Prostate gland (tissue), 2 donors: ENCODE measurements around the gene PXN. TPM values are rescaled to one million over a fixed set of nuclear protein-coding genes. Genes with fewer than 3 reads are reported as not detected.
A peak's percentile ranks its signal among the peaks of the same experiment; 100 is the strongest.

Source experiments
- DNase-seq: peaks from one replicate; pipeline ENCODE4 v3.0.0-alpha.2; 2019; ENCODE audit warnings: low spot score
- H3K27ac ChIP-seq, 2 donors: fragments of 200-600 bp; sonication (generic); 2 replicates each; pipeline ENCODE4 v1.5.1; 2017 to 2019
- H3K27me3 ChIP-seq: fragments of 200-600 bp; sonication (generic); replicated peaks from 2 replicates; pipeline ENCODE4 v1.5.1; 2019; ENCODE audit not compliant: insufficient read depth
- H3K36me3 ChIP-seq, 2 donors: fragments of 200-600 bp; sonication (generic); 1 replicate in 1 of 2; 2 replicates in 1 of 2; pipeline versions ENCODE4 v1.5.1 to v1.8.1; 2017 to 2019
- H3K4me1 ChIP-seq: fragments of 200-600 bp; sonication (generic); replicated peaks from 2 replicates; pipeline ENCODE4 v1.5.1; 2019
- H3K4me3 ChIP-seq, 2 donors: fragments of 200-600 bp; sonication (generic); 2 replicates each; pipeline ENCODE4 v1.5.1; 2017 to 2019
- H3K9me3 ChIP-seq: fragments of 200-600 bp; sonication (generic); 2 replicates; pipeline ENCODE4 v1.5.1; 2017
- POLR2A ChIP-seq: fragments of 450-650 bp; IDR thresholded peaks from one replicate; pipeline ENCODE4 v1.6.1; 2016; ENCODE audit warnings: antibody characterized with exemption, mild to moderate bottlenecking
- POLR2AphosphoS5 ChIP-seq: sonication (generic); formaldehyde crosslinking; IDR thresholded peaks from one replicate; pipeline ENCODE4 v1.6.1; 2017; ENCODE audit warnings: antibody characterized with exemption
- WGBS: methylation state at CpG from one replicate; pipeline ENCODE4 v1.1.5; 2018; 5-methylcytosine and 5-hydroxymethylcytosine counted together
- intact Hi-C: fragments of 100-400 bp; cut with DNase I; formaldehyde crosslinking; loops from one replicate; pipeline ENCODE4 v1.14.2; 2022
- total RNA-seq, 2 donors: library from RNA; depleted of rRNA; stranded (reverse); fragments of >200 nt; gene quantifications; one replicate each; pipeline ENCODE4 v1.1.0, GENCODE V29; 2016
- TF ChIP-seq, protein P1 (sequence below), 4 experiments: fragments of 200-600 bp in 2 of 4; fragments of 450-650 bp in 2 of 4; sonication (generic) in 2 of 4; IDR thresholded peaks; 1 replicate in 3 of 4; 2 replicates in 1 of 4; pipeline ENCODE4 v1.5.1; 2016 to 2019; ENCODE audit warnings: antibody characterized with exemption in 4 of 4, mild to moderate bottlenecking in 2 of 4, moderate library complexity in 2 of 4

Gene PXN
- total RNA-seq, 2 donors from 2014 or later: 58.3 to 113 TPM

DNA sequence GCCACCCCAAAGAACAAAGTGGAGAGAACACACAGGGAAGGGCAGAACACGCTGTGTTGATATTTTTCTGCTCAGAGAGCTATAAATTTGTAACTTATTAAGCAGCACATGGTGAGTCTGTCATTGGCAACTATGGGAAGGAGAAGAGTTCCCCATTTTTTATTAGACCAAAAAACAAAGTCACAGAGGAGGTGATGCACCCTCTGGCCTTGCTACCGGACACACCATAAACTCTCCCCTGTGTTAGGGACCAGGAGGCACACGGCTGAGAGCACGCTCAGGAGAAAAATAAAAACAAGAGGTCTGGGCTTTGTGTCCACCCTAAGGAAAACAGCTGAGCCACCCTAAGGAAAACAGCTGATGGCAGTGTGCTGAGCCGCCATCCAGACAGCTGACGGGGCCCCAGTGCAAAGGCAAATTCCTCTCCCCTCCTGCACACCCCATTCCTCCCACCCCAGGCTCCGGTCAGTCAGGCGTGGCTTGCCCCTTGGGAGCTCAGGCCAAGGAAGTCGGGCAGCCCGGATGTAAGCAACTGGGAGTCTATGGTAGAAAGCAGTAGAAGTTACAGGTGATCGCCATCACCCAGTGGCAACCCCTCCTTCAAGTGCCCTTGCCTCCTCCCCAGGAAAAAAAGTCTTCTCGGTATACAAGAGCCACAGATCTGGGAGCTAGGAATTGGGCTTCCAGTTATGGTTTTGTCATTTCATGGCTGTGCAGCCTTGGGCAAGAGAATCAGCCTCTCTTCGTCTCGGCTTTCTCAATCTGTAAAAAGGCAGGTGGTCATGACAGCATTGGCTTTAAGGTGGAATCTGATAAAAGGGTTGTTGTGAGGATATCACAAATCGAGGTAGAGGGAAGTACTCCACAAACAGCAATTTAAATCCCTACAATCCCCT, 2.4 kb downstream of the PXN start:
- TF ChIP-seq POLR2A (no peak), POLR2AphosphoS5 (no peak)
- Histone ChIP-seq H3K27ac (peak overlapping the region; percentile 89 to 94), H3K9me3 (no peaks in the 10 kb centered on the region), H3K36me3 (no peaks in the 10 kb centered on the region), H3K4me1 (peaks cover 20% of the 10 kb centered on the region), H3K4me3 (peak overlapping the region; percentile 67 to 93), H3K27me3 (no peaks in the 10 kb centered on the region)
- WGBS: 18% methylated on average over 15 of the region's 15 CpGs
- intact Hi-C loops: no loop called here
- DNase-seq: no peak

DNA sequence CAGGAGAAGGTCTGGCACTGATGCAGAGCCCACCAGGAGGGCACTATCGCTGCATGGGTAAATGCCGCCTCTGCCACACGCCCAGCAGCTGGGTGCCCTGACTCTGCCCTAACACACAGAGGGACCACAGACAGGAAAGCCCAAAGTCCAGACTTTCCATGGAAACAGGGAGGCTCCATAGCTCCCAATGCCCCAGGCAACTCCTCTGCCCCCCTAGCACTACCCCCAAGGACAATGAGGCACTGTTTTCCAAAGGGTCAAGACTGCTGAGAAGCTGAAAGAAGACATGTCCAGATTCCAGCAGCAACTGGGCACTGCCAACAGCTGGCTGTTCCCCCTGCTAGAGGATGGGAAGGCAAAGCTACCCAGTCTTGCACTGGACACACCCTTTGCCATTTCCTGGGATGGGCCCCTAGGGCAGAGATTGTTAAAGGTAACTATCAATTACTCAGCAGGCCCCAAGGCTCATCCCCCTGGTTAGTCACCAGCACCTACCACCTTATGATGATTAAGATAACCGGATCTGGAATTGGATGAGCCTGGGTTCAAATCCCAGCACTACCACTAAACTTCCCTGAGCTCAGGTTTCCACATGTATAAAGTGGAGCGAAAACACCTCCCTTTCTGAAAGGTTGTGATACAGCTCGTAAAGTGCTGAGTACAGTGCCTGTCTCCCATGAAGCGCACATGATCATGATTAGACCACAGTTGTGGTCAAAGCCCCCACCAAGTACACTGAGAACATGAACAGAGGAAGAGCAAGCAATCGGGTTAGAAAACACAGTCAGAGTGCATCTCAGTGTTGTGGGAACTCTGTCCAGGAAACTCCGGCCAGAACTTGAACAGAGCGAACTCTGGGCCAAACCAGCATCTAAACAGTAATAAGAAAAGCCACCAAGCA, 3.3 kb downstream of the PXN start:
- 38% methylated on average over 10 of the region's 10 CpGs for WGBS
- Histone ChIP-seq H3K4me3 (peak overlapping the region in 1 of 2 donors; percentile 67), H3K36me3 (no peaks in the 10 kb centered on the region), H3K4me1 (peaks cover 25% of the 10 kb centered on the region), H3K9me3 (no peaks in the 10 kb centered on the region), H3K27ac (peak overlapping the region; percentile 89 to 94), H3K27me3 (no peaks in the 10 kb centered on the region)
- TF ChIP-seq, protein P1, sequence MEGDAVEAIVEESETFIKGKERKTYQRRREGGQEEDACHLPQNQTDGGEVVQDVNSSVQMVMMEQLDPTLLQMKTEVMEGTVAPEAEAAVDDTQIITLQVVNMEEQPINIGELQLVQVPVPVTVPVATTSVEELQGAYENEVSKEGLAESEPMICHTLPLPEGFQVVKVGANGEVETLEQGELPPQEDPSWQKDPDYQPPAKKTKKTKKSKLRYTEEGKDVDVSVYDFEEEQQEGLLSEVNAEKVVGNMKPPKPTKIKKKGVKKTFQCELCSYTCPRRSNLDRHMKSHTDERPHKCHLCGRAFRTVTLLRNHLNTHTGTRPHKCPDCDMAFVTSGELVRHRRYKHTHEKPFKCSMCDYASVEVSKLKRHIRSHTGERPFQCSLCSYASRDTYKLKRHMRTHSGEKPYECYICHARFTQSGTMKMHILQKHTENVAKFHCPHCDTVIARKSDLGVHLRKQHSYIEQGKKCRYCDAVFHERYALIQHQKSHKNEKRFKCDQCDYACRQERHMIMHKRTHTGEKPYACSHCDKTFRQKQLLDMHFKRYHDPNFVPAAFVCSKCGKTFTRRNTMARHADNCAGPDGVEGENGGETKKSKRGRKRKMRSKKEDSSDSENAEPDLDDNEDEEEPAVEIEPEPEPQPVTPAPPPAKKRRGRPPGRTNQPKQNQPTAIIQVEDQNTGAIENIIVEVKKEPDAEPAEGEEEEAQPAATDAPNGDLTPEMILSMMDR (IDR thresholded peaks at IDR 0.05): no peak
- TF ChIP-seq POLR2A (no peak), POLR2AphosphoS5 (peak; percentile 74)
- peak; percentile 42 for DNase-seq
- intact Hi-C loops: no loop called here

DNA sequence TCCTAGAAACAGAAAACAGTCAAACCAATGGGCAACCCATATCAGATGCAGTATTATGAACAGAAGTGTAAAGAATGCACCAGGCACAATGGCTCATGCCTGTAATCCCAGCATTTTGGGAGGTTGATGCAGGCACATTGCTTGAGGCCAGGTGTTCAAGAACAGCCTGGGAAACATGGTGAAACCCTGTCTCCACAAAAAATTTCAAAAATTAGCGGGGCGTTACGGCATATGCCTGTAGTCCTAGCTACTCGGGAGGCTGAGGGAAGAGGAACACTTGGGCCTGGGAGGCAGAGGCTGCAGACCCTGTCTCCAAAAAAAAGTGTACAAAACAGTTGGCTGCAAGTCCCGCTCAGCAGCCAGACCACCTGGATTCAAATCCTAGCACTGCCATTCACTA, 4.9 kb downstream of the PXN start:
- Histone ChIP-seq H3K9me3 (no peaks in the 10 kb centered on the region), H3K36me3 (no peaks in the 10 kb centered on the region), H3K4me3 (no peak overlapping the region), H3K4me1 (peaks cover 25% of the 10 kb centered on the region), H3K27me3 (no peaks in the 10 kb centered on the region), H3K27ac (no peak overlapping the region)
- WGBS: 91% methylated on average over 5 of the region's 5 CpGs
- intact Hi-C loops: no loop called here
- TF ChIP-seq POLR2AphosphoS5 (no peak), POLR2A (no peak)
- TF ChIP-seq, protein P1 (IDR thresholded peaks at IDR 0.05): no peak
- DNase-seq: no peak

DNA sequence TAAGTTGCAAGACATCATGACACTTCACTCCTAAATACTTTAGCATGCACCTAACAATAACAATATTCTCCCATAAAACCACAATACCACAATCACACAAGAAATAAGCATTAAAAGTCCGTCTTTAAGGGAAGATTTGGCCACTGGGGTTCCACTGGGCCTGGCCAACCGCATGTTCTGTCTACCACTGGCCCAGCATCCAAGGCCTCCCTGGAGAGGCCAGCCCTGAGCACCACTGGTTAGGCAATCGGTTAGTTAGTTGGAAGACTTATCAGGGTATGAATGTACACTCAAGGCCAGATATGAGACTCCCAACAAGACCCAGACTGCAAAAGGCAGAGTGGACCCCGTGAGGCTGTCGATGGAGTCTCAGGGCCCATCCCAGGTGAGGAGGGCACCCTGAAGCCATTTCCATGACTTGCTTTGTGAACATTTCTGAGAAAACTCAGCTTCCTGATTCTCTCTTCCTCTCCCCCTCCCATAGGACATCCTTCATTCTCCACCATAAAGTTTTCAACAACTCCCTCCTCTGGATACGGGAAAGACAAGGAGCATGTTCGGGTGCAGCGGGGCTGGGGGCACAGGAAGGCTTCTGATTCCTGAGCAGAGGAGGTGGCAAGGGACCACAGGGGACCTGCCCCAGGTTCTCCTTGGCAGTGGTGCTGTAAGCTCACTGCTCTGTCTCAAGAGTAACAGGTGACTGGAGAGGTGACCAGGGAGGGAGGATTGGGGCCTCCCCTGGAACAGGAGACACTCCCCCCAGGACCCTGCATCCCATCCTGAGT, 5.9 kb downstream of the PXN start:
- TF ChIP-seq, protein P1 (IDR thresholded peaks at IDR 0.05): no peak
- TF ChIP-seq POLR2A (no peak), POLR2AphosphoS5 (no peak)
- 86% methylated on average over 8 of the region's 8 CpGs for WGBS
- DNase-seq: no peak
- Histone ChIP-seq H3K4me1 (peaks cover 24% of the 10 kb centered on the region), H3K9me3 (no peaks in the 10 kb centered on the region), H3K27me3 (no peaks in the 10 kb centered on the region), H3K27ac (no peak overlapping the region), H3K4me3 (no peak overlapping the region), H3K36me3 (no peaks in the 10 kb centered on the region)
- intact Hi-C loops: no loop called here
